GM12874 (cell line): Measurements from ENCODE around the gene CRTC3.

Source experiments
- CTCF ChIP-seq: IDR thresholded peaks from 2 replicates; pipeline ENCODE4 v1.5.1; 2011; ENCODE audit warnings: low read depth, mild to moderate bottlenecking, control low read depth, low read length, moderate library complexity; ENCODE audit not compliant: insufficient read depth

The CRTC3 gene

DNA sequence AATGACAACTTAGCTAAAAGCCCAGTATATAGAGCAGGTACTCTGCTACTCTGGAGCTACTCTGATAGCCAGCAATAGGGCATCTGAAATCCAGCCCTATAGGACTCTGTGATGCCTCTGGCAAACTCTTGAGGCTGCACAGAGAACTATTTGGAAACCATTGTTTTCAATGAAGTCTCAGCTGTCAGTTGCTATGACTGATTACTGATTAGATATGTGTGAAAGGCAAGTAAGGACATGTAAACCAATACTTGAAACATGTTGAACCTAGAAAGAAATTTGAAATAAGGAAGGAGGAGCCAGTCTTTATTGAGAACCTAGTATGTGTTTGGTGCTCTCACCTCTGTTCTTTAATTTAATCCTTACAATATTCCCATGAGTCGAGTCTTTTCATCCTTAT, 40.2 kb upstream of the CRTC3 start:
- TF ChIP-seq CTCF, result no peak

DNA sequence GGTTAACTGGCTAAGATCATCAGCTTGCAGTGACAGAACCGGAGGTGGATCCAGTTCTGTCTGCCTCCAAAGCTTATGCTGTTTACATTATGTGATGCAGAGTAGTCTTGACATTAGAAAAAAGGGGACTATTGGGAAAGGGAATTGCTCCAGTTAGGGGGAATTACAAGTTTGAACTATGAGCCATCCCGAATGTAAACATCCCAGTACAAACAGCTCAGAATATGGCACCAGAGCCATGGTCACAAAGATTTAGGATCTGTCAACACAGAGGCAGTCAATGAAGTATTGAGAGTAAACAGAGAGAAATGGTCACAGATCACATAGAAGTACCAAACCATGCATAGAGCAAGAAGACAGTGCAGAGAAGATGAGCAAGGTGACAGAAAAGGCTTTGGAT, 39.8 kb upstream of the CRTC3 start:
- TF ChIP-seq CTCF, result no peak

- TF ChIP-seq CTCF, result no peak
Observed at GRCh38 chr15:90493647-90494046, 36.1 kb upstream of the CRTC3 start.

- TF ChIP-seq CTCF, result no peak
Observed at GRCh38 chr15:90495067-90495466, 34.7 kb upstream of the CRTC3 start.

- TF ChIP-seq CTCF, result no peak
Observed at GRCh38 chr15:90496791-90497190, 32.9 kb upstream of the CRTC3 start.

DNA sequence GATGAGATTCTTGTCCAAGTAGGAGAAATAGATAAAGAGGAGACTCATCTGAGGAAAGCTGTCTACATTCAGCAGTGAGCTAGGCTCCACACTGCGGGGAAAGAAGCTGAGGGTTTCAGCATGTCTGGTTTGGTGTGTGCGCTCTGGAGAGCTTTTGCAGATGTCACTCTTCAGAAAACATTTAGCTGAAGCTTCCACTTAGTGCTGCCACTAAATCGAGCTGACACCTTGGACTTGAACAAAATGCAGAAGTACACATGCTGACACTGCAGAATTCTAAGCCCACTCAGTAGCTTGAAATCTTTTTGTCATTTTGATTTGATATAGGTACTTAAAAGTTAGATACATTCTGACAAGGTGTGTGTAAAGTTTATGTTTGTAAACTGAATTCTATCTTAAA, 32.3 kb upstream of the CRTC3 start:
- no peak for TF ChIP-seq CTCF

DNA sequence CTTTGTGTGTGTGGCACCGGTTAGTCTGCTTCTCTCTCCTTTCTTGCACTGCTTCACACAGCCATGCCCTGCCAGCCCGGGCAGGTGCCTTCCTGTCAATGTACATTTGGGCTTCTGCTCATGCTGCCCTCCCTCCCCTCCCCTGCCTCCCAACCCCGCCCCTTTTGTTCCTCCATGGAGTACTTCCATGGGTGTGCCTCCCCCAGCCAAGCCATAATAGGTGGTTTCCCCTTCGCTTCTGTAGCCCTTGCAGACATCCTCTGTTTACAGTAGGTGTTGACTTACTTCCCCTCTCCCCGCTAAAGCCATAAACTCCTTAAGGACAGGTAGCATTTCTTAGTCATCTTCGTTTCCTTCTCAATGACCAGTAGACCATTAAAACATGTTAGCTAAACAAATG, 31.8 kb upstream of the CRTC3 start:
- no peak for TF ChIP-seq CTCF

DNA sequence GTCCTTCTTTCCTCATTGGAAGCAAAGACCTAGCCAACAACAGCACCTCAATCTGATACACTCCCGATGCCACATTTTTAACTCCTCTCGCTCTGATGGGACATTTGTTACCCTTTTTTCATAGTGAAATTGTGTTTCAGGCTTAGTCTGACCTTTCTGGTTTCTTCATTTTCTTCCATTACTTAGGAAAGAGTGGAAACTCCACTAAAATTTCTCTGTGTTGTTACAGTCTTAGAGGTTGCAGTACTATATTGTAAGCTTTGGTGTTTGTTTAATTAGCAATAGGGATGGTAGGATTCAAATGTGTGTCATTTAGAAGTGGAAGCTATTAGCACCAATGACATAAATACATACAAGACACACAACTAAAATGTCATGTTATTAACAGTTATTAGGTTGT, 29.6 kb upstream of the CRTC3 start:
- TF ChIP-seq CTCF, result no peak
